ENCODE data around the gene REV1.
A peak's percentile ranks its signal among the peaks of the same experiment; 100 is the strongest.

The REV1 gene

GRCh38 chr2:99489761-99490622, at the start of gene REV1 (continued):
- TF ChIP-seq AEBP2 (tag by site-specific recombination; IDR thresholded peaks at IDR 0.05; ENCODE audit: borderline replicate concordance) (no peak), ZNF26 (tag by site-specific recombination; IDR thresholded peaks at IDR 0.05) (no peak), ZNF302 (tag by site-specific recombination; IDR thresholded peaks at IDR 0.05; ENCODE audit: low read depth) (no peak), ZNF19 (tag by site-specific recombination; IDR thresholded peaks at IDR 0.05; ENCODE audit: low read depth) (no peak), ZNF416 (tag by site-specific recombination; IDR thresholded peaks at IDR 0.05) (no peak), PRDM2 (tag by site-specific recombination; IDR thresholded peaks at IDR 0.05; ENCODE audit: borderline replicate concordance) (no peak), ZNF621 (tag by site-specific recombination; IDR thresholded peaks at IDR 0.05) (no peak), ZNF701 (tag by site-specific recombination; IDR thresholded peaks at IDR 0.05) (no peak), ZNF350 (tag by site-specific recombination; IDR thresholded peaks at IDR 0.05) (no peak), ZNF10 (tag by site-specific recombination; IDR thresholded peaks at IDR 0.05) (no peak), ZNF394 (tag by site-specific recombination; IDR thresholded peaks at IDR 0.05; ENCODE audit: borderline replicate concordance) (0 out of 2 replicates have a peak, but pooled peaks have one; percentile 18), CTCF (tag by site-specific recombination; IDR thresholded peaks at IDR 0.05) (peak; percentile 91), ZNF433 (tag by site-specific recombination; IDR thresholded peaks at IDR 0.05; ENCODE audit: low read depth) (no peak), ZNF639 (tag by site-specific recombination; IDR thresholded peaks at IDR 0.05) (no peak), ZNF670 (tag by site-specific recombination; IDR thresholded peaks at IDR 0.05; ENCODE audit: low read depth) (no peak), GLIS1 (tag by site-specific recombination; IDR thresholded peaks at IDR 0.05) (peak; percentile 14; the same call in 1 of the 2 replicates), ZNF529 (tag by site-specific recombination; IDR thresholded peaks at IDR 0.05; ENCODE audit: insufficient replicate concordance) (no peak), ZFP41 (tag by site-specific recombination; IDR thresholded peaks at IDR 0.05; ENCODE audit: borderline replicate concordance) (no peak), ZNF658 (tag by site-specific recombination; IDR thresholded peaks at IDR 0.05) (no peak), ZNF560 (tag by site-specific recombination; IDR thresholded peaks at IDR 0.05; ENCODE audit: borderline replicate concordance) (no peak), YY1 (tag by site-specific recombination; IDR thresholded peaks at IDR 0.05) (no peak), PATZ1 (tag by site-specific recombination; IDR thresholded peaks at IDR 0.05) (peak; percentile 76), WT1 (tag by site-specific recombination; IDR thresholded peaks at IDR 0.05) (peak; percentile 33; the same call in 1 of the 2 replicates), ZNF585B (tag by site-specific recombination; IDR thresholded peaks at IDR 0.05) (no peak), ZBTB21 (tag by site-specific recombination; IDR thresholded peaks at IDR 0.05) (no peak)
